NCI-H1092 treated with DMSO at 0.1 percent for 48 hours (cell line): ENCODE results near the gene RUNX2.

Source experiments
- DNase-seq: peaks from one replicate; lab custom pipeline; 2025; lab: John Stamatoyannopoulos, UW

The RUNX2 gene

DNA sequence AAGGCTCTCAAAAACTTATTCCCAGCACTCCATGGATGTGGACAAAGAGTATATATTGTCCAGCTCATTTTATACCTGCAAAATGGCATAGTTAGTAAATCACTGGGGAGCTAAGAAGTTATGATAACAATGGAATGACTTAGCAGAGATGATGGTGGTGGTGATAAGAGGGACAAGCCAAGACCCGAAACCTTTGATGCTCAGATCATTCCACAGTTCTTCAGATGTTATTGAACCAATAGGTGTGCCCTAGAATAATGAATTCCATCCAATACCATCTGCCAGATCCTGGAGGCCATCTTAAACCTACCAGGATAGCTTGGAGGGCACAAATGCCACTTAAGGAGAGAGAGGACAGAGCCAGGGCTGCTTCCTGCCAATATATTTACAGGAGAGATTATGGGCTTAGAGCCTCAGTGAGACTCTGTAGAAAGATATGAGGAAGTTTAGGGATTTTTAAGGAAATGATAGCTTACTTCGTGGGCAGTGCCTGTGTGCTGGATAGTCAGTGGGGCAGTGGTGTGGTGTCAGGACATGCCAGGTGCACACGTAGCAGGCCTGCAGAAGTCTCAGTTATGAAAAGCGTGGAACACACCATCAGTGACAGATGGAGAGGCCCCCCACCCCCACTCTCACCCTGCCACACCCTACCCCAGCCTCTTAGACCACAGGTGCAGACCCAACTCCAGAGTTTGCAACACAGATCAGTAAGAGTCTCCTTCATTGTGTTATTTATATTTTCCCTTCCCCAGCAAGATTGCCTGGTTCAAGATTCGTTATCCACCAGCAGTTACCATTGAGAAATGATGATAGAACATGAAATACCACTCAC lies 259.3 kb downstream of the RUNX2 start:
- DNase-seq, result no peak

DNA sequence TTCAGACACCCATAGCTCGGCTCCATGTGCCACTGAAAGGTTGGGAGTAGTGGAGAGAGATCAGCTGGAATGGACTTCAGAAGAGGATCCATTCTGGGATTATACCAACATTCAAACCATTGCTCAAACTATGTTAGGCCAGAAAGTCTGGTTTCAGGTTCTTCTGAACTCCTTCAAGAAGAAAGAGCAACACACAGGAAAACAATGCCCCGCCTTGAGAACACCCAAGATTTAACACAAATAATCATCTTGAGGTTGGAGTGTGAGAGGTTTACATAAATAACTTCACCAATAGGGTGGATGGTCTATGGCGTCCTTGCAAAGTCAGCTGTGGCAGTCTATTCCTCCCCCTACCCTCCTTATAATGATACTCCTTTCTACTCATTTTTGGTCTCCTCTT lies 261.2 kb downstream of the RUNX2 start:
- no peak for DNase-seq

DNA sequence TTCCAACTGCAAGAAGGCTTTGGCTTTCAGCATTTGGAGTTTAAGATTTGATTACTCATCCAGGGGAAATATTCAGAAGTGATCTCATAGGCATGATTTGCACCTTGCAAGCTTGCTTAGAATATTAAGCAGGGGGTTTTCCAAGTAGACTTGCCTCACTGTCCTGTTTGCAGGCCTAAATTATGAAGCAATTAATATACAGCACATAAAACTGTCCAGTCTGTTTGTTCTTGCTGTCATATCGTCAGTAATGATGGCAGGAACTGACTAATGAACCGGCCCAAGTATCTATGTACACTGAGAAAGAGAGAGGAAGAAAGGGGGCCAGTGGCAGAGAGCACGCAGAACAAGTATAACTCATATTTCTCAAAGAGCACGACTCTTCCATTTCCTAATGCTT lies 262.1 kb downstream of the RUNX2 start:
- DNase-seq, result no peak

DNA sequence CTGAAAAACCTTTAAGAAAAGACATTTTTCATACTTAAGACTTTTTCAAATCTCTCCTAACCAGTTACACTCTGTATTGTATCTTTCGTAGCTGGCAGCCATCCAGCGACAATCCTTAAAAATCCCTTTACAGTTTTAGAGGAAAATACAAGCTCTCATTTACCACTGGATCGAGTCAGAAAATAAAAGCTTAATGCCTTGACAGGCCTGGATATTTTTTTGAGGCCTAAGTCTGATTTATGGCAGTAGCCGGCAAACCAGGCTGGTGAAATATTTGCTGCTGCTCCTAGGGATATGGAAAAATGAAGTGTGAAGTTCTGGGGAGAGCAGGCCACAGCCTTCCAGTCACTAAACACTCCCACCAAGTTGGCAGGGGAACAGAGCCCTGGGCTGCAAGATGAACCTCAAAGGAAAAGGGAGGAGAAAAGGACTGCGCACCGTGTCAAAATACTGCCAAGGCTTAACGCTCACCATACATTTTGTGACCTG lies 262.6 kb downstream of the RUNX2 start:
- no peak for DNase-seq

DNA sequence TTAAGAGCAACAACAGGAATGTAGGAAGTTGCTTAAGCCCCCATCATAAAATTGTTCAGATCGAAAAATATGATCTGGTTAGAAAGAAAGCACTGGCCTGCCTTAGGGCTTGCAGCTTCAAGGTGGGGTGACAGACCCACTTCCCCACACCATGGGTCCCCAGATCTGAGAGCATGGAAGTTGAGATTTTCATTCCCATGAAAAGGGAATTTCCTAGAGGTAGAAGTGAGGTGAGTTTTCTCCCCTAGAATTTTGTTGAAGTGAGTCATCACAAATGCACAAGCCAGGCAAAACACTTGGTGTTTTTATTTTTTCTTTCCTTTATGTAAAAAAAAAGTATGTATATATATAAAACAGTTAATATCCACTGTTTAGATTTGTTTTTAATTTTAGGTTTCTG lies 263.2 kb downstream of the RUNX2 start:
- DNase-seq, result no peak

DNA sequence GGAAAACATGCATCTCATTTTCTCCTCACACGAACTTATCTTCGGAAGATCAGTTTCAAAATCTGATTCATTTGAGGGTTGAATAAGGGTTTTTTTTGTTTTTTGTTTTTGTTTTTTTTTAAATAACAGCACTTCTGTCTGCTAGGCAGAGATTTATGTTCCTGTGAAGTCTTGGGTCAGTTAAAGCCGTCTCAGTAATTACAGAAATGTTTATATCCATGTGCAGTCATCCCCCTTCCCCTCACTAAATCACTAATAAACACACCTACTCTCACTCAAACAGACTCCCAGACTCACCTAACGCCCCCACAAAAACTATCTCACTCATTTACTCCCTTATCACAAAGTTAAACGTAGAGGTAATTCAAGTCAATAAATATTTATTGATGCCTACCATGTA lies 263.8 kb downstream of the RUNX2 start:
- DNase-seq, result no peak

DNA sequence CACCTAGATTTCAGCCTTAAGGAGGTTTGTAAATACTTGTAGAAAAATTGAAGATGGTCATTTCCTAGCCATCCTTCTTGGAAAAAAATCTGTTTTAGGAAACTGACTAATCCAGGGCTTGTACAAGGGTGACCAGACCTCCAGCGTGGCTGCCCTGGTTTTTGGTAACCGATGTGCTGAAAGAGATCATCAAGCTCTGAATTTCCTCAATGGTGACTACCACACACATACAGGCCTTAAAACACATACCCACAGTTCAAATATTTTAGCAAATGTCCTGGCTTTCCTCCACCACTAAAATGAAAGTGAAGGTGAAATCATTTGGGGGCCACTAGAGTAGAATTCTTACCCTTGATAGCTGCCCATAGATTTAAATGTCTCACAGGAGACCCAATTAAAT lies 264.9 kb downstream of the RUNX2 start:
- DNase-seq, result no peak

DNA sequence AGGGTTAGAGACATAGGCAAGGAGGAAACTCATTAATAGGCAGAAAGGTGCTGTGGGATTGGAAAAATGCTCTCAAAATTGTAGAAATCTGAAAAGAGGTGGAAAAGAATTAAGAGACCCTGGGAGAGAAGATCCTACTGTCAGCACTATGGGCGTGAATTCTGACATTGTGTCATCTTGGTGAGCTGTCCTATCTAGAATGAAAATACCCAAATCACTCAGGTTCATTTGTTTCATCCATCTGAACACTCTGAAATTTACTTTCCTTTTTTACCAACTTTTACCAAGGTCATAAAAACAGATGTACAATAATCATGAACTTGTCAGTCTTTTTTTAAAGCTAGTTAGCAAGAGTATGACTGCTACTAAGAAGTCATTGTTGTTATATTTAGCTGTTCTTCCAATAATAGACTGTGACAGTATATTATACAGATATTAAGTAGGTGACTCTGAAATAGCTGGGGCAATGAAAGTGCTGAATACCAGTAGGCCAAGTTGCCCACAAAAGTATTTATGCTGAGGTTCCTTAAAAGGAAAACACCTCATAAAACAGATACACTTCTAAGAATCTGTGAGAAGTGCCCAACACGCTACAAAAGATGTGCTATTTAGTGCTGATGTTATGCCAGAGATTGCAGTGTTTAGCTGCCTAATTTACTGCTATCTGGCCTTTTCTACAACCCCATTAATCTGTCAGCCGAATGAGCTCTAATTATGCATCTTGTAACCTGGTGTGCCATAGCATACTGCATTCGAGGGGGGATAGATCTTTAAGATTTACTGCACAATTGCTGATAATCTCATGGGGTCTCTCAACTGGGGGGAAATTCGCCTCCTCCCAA lies 267.1 kb downstream of the RUNX2 start:
- DNase-seq, result no peak

DNA sequence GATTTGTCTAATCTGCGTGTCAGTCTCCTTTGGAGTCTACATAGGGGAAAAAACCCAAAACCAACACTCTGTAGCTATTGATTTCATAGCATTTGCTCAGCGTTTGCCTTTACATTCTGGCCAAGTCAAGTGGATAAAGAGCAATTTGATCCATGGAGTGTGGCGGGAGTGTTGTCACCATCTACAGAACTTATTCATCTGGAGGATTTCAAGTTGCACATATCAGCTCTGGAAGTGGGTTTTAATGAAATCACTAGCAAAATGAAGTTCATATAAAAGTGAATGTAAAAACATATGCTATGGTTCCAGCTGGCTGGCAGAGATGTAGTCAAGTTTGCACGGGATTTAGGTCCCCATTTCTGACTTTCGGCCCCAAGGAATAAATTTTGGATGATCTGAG lies 269.3 kb downstream of the RUNX2 start:
- no peak for DNase-seq

DNA sequence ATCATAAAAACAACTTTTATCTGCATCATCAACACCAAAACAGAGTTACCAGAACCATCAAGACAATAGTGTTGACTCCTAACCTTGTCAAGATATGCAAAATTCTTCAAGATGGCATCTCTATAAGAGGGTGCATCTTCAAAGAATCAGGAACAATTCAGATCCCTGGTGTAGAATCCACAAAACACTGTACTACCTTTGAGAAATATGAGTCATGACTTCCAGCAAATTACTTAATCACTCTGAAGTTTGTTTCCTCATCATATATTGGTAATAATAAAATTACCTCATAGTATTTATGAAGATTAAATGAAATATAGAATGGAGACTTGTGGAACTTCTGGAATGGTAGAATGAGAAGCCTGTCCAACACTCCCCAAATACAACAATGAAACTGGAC lies 270.9 kb downstream of the RUNX2 start:
- DNase-seq, result no peak

DNA sequence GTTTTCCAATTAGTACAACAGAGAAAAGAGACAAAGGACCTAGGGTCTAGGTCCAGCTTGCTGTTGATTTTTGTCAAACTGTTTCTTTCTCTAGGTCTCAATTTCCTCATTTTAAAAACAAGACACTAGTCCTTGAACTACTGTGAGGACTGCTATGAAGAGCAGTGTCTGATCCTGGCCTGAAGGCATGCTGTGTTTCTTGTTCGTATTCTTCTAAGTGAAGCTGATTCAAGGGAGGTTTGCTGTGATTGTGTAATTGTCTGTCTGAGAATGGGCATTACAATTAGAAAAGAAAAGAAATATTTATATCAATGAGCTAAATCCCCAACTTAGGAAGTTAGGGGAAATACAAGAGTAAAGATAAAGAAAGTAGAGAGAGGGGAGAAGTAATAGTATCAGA lies 277.8 kb downstream of the RUNX2 start:
- no peak for DNase-seq

DNA sequence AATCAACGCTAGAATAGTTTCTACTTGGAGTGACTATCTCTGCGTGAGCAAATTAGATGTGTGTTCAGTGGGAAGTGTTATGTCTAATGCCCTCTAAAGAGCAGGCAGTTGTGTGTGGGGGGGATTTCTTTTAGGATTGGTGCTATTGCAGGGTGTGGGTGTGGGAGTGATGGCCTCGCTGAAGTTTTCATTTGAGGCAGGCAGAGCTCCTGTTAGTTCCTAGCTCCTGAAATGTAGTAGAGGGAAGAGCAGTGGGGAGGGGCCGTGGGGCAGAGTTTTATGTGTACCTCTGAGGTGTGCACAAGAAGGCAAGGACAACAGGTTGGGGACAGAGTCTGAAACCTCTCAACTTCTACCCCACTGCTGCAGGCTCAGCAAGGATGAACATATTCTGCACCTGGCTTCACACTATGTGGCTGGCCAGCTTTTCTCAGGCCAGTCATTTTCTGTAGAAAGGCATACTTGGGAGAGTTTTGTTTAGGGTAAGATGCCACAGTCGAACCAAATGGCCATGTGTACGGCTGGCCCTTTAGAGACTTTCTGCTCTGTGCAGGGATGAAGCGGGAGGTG lies 278.8 kb downstream of the RUNX2 start:
- no peak for DNase-seq

DNA sequence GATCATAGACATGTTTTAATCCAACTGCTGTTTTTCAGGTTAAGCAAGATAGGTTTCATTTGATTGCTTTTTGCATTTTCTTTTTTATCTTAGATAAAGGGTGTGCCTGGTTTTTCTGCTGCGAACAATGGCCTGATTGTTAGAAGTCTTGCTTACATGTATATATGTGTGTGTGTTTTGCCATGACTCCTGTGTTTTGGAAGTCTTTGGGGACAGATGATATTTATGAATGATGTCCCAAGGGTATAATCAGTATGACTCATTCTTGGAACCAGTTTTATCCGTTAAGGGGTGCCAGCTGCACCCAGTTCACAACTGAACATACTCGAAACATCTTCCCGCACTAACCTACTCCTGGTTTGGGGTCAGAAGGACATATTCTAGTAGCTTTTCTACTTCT lies 279.7 kb downstream of the RUNX2 start:
- DNase-seq, result no peak

DNA sequence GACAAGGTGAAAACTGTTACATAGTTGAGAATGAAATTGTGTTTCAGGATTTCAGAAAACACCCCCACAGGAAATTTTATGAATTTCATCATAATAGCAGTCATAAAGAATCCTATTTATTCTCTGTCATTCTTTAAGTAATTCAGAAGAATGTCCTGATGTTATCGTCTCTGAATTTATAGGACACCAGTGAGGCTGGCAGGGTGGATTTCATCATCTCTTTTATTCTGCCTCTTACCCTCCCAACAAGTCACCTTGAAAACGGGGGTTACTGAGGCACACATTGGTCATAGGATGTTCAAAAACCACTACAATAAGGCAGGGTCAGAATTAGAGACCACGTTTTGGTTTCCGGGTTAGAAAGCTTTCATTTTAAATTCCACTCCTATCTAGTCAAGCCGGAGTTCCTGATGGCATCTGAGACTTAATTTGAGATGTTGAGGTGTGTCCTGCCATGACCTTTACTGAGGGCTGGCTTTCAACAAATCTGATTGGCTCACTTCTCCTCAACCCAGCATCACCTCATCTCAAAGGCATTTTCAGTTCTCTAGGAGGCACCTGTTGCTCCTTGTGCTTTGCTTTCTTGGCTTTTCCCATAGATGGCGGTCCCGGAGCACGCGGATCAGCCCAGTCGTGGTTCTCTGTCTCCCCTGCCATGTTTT lies 280.3 kb downstream of the RUNX2 start:
- DNase-seq, result no peak

DNA sequence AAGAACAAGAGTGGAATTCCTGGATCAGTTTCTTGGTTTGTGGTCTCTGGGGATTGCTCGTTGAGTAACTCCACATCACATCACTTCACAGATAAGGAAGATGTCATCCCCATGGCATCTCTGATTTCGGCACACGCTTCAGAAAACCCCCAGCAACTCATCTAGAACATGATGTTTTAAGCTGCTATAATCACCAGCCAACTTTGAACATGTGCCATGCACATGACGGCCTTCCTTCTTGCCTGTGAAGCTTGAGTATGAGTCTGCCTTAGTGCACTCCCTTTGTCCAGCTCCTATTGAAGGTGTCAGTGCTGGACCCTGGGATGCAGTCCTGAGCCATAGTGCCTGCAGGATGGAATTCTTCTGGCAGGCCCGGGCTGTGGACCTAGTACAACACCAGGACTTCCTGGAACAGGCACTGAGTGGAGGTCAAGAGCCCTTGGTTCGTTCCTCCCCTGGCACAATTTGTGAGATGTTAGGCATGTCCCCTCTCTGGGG lies 281.1 kb downstream of the RUNX2 start:
- no peak for DNase-seq

DNA sequence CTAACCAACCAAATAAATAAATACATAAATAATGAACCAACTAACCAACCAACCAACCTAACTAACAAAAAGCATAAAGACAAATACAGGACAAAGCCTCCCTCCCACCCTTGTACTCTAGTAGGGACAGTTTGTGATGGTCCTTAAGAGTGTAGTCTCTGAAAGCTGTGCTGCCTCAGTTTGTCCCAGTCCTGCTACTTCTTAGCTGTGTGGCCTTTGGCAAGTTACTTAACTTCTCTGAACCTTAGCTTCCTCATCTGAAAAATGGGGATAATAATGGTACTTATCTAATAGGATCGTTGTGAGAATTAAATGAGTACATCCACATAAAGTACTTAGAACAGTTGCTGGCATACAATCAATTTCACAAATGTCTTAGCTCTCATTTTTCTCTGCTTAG lies 282.2 kb downstream of the RUNX2 start:
- DNase-seq, result no peak

DNA sequence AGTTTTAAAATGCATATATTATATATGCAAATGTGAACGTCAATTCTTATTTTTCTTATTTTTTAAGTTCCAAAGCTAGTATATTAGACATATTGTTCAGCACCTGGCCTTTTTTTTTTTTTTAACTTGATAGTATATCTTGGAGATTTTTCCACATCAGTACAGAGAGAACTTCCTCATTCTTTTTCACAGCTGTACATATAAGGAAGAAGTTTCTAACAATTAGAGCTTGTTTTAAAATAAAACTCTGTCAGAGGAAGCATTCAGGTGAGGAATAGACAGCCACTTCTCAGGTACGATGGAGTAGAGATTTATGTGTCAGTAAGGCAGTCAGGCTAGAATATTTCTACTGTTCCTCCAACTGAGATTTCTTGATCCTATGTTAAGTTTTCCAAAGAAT lies 282.7 kb downstream of the RUNX2 start:
- DNase-seq, result no peak

DNA sequence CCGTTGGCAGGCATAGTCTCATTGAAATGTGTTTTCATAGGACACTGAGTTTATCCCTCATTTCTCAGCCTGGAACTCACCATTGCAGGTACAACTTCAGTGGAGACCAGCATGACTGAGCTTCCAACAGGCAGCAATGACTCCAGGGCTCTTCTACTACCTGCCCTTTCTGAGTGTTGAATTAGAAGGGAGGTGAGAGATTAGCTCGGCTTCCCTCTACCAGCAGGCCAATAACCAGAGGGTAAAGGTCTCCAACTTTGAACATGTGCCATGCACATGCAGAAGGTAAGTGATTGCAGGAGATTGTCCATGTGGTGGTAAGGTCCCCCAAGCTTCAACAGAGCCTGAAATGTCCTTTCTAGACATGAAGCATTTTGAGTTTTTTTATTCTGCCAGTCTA lies 283.4 kb downstream of the RUNX2 start:
- no peak for DNase-seq

DNA sequence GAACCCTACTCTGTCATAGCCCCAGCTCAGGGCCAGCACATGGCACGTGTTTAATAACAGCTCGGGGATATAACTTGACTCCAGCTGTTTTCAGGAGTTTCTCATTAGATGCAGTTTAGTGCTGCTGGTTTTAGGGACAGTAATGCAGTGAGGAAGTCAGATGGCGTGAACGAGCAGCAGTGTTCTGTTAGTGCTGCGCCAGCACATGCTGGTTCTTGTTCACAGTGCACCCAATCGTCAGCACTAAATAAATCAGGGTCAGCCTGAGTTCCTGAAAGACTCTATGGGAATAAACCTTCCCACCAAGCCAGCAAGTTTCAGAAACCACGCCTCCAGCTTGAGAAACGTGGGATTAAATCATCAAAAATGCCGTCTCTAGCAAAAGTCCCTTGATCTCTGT lies 285.5 kb downstream of the RUNX2 start:
- no peak for DNase-seq

DNA sequence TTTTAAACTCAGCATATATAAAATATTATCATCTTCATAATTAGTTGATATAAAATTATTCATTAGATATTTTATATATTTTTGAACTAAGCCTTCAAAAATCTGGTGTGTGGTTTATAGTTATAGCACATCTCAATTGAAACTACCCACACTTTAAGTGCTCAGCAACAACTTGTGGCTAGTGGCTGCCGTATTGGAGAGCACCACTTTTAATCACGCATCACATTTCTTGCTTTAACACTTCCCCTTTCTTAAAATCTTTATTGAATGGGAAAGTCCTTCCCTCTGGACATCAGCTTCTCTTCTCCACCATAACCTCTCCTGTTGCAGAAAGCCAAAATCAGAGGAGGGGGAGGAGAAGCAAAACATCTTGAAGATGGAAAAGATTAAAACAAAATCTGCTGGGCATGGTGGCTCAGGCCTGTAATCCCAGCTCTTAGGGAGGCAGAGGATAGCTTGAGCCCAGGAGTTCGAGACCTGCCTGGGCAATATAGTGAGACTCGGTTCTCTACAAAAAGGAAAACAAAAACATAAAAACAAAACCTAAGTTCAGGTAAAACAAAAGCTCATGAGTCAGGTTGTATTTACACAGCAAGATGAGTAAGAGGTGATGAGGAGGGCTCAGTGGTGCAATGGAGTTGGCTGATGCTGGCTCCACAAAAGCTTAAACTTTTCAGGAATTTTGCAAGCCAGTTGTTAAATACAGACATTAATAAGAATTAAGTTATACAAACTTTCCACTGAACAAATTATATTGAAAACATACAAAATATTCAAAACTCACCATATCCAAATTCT lies 286.6 kb downstream of the RUNX2 start:
- DNase-seq, result no peak

DNA sequence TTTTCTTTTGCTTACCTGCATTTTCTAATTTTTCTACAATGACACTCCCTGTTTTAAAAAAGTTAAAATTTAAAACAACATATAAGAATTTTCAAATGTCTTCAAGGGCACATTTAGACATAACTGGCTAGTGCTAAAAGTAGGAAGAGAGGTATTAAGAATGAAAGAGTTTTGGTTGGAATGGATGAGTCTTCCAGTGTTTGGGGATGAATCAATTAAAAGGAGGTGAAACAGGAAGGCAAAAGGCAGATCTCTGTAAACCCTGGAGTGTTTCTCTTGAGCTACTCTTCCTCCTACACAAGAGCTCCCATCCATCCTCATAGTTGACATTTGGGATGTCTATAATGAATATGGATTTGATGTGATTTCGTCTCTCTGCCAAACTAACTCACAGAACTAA lies 288.1 kb downstream of the RUNX2 start:
- DNase-seq, result no peak
